Left lung (tissue), 10 donors: ENCODE results near the gene TUSC2. TPM values are rescaled to one million over a fixed set of nuclear protein-coding genes. Genes with fewer than 3 reads are reported as not detected.
A peak's percentile ranks its signal among the peaks of the same experiment; 100 is the strongest.

Experiments
- ATAC-seq: fragments of 200-7000 bp; cut with Tn5 transposase; one replicate; pipeline ENCODE4 v1.9.1; 2020; ENCODE audit warnings: moderate library complexity
- DNase-seq, 4 donors: peaks; one replicate each; pipeline ENCODE4 v3.0.0-alpha.2; 2013 to 2020
- H3K27ac ChIP-seq, 2 donors: fragments of 200-600 bp; sonication (generic) in 1 of 2; one replicate each; pipeline versions ENCODE4 v1.5.0 to v1.8.0; 2020 to 2021
- H3K27me3 ChIP-seq, 2 donors: fragments of 200-600 bp; sonication (generic) in 1 of 2; one replicate each; pipeline versions ENCODE4 v1.5.0 to v1.8.0; 2020 to 2021
- H3K36me3 ChIP-seq, 2 donors: fragments of 200-600 bp; sonication (generic) in 1 of 2; one replicate each; pipeline versions ENCODE4 v1.5.0 to v1.8.0; 2020 to 2021
- H3K4me1 ChIP-seq, 2 donors: fragments of 200-600 bp; one replicate each; pipeline ENCODE4 v1.8.0; 2021
- H3K4me3 ChIP-seq, 2 donors: fragments of 200-600 bp; sonication (generic) in 1 of 2; one replicate each; pipeline versions ENCODE4 v1.5.0 to v1.8.0; 2020 to 2021; ENCODE audit warnings: mild to moderate bottlenecking in 1 of 2
- H3K9me3 ChIP-seq, 2 donors: fragments of 200-600 bp; sonication (generic) in 1 of 2; one replicate each; pipeline versions ENCODE4 v1.5.0 to v1.8.0; 2020 to 2021
- intact Hi-C, 2 donors: fragments of 100-400 bp; cut with DNase I; formaldehyde crosslinking; loops; one replicate each; pipeline versions ENCODE4 v1.11.2 to v1.14.2; 2022
- polyA plus RNA-seq, 6 donors: library from polyadenylated mRNA; unstranded; fragments of 120-200 nt; gene quantifications; one replicate each; pipeline ENCODE4 v1.2.1, GENCODE V29; 2013; ENCODE audit not compliant: insufficient read length in 6 of 6
- total RNA-seq, 2 donors: library from RNA; stranded (reverse); fragmentation: NEBNext Ultra II Directional; extraction: Animal tissue kit (Norgen Biotek cat#: 25700); gene quantifications; one replicate each; pipeline ENCODE4 v1.2.1, GENCODE V29; 2021
- TF ChIP-seq, protein P1 (sequence below), 2 donors: fragments of 200-600 bp; sonication (generic) in 1 of 2; IDR thresholded peaks; one replicate each; pipeline versions ENCODE4 v1.5.0 to v1.8.0; 2021; ENCODE audit warnings: antibody characterized with exemption in 2 of 2
- donor health status: DM: no; HTN: yes; CAD: no.
- donor health status: DM: no; HTN: no; CAD: no.

The TUSC2 gene
- total and polyA plus RNA-seq, 8 donors, result 15.2 to 29.6 (median 18.8) TPM

- Histone ChIP-seq H3K27me3 (no peaks in the 10 kb centered on the region), H3K9me3 (no peaks in the 10 kb centered on the region), H3K27ac (peak overlapping the region; percentile 94 to 98), H3K36me3 (peaks cover 0 to 12% of the 10 kb centered on the region in 2 donors), H3K4me1 (peaks cover 36 to 89% of the 10 kb centered on the region in 2 donors), H3K4me3 (peak overlapping the region; percentile 51 to 81)
- ATAC-seq (peak; percentile 86), DNase-seq (peak; percentile 97 to 100 (median 100))
- intact Hi-C loops, result no loop called here
- TF ChIP-seq, protein P1, sequence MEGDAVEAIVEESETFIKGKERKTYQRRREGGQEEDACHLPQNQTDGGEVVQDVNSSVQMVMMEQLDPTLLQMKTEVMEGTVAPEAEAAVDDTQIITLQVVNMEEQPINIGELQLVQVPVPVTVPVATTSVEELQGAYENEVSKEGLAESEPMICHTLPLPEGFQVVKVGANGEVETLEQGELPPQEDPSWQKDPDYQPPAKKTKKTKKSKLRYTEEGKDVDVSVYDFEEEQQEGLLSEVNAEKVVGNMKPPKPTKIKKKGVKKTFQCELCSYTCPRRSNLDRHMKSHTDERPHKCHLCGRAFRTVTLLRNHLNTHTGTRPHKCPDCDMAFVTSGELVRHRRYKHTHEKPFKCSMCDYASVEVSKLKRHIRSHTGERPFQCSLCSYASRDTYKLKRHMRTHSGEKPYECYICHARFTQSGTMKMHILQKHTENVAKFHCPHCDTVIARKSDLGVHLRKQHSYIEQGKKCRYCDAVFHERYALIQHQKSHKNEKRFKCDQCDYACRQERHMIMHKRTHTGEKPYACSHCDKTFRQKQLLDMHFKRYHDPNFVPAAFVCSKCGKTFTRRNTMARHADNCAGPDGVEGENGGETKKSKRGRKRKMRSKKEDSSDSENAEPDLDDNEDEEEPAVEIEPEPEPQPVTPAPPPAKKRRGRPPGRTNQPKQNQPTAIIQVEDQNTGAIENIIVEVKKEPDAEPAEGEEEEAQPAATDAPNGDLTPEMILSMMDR (IDR thresholded peaks at IDR 0.05), result no peak
Observed at GRCh38 chr3:50337175-50337861, 9.3 kb upstream of the TUSC2 start.

GRCh38 chr3:50336452-50337174 lies 8.6 kb upstream of the TUSC2 start:
- Histone ChIP-seq H3K27me3 (no peaks in the 10 kb centered on the region), H3K4me1 (peaks cover 35 to 92% of the 10 kb centered on the region in 2 donors), H3K36me3 (peaks cover 0 to 19% of the 10 kb centered on the region in 2 donors), H3K9me3 (no peaks in the 10 kb centered on the region), H3K4me3 (peak overlapping the region; percentile 51 to 81), H3K27ac (peak overlapping the region; percentile 94 to 98)
- ATAC-seq (peak; percentile 21), DNase-seq (no peak)
- TF ChIP-seq, protein P1 (IDR thresholded peaks at IDR 0.05), result no peak
- intact Hi-C loops, result no loop called here

DNA sequence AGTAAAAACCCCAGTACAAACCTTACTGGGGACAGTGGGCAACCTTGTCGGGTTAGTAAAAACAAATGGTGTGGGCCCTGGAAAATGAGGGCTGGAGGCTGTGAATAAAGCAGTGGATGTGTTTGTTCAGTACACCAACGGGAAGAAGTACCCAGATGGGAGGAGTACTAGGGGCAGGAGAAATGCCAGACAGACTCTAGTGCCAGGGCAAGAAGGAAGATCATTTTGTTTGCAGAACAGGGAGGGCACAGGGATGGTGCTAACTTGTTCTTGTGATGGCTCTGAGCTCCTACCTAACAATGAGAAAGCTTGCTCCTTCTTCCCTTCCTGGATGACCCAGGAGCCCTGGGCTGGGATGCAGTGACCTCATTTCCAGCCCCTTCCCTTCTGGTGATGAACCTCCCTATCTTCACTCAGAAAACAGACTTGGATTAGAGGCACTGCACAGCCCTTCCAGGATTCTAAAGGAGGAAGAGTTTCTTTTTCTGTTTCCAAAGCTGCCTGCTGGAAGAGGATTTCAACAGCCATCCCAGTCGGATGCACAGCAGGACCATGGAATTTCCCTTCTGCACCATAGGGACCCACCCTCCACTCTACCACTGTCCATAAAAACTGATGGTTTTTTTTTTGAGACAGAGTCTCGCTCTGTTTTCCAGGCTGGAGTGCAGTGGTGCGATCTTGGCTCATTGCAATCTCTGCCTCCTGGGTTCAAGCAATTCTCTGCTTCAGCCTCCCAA lies 6.5 kb upstream of the TUSC2 start:
- TF ChIP-seq, protein P1 (IDR thresholded peaks at IDR 0.05), result no peak
- H3K4me1 ChIP-seq, result peaks cover 23 to 71% of the 10 kb centered on the region in 2 donors

DNA sequence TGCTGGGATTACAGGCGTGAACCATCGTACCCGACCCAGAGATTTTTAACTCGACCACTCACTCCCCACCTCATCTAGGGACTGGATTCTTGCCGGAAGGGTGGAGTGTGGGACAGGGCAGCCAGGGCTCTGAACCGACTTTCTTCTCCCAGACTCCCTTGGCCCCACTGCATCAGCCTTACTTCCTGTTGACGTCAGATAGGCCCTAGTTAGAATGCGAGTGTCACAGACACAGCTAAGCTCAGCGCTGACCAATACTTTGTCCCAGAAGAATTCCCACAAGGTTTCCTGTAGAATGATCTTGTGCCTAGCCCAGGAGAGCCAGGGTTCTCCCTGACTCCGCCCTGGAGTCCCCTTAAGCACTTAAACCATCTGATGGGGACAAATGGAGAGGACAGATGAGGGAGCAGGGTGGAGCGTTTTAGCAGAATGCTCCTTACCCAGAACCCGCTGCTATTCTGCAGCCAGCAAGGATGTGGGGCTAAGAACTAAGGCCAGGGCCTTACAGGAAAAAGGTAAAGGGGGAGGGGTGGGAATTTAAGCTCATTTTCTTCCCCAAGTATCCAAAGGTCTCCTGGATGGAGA lies 5.8 kb upstream of the TUSC2 start:
- Histone ChIP-seq H3K36me3 (peaks cover 0 to 46% of the 10 kb centered on the region in 2 donors), H3K9me3 (no peaks in the 10 kb centered on the region), H3K27ac (peak overlapping the region; percentile 94 to 98), H3K4me3 (peak overlapping the region in 1 of 2 donors; percentile 81), H3K27me3 (no peaks in the 10 kb centered on the region), H3K4me1 (peaks cover 23 to 65% of the 10 kb centered on the region in 2 donors)
- intact Hi-C loops, result no loop called here
- DNase-seq (peak in 1 of 4 donors; percentile 40), ATAC-seq (no peak)
- TF ChIP-seq, protein P1 (IDR thresholded peaks at IDR 0.05), result no peak

More for the DNA sequence above, 6.5 kb upstream of the TUSC2 start:
- H3K36me3 ChIP-seq, result peaks cover 0 to 40% of the 10 kb centered on the region in 2 donors
- no peaks in the 10 kb centered on the region for H3K27me3 ChIP-seq
- no peak for ATAC-seq
- H3K27ac ChIP-seq, result peak overlapping the region; percentile 94 to 98
- H3K9me3 ChIP-seq, result no peaks in the 10 kb centered on the region
- DNase-seq, result no peak
- intact Hi-C loops, result no loop called here
- H3K4me3 ChIP-seq, result peak overlapping the region in 1 of 2 donors; percentile 81
